Keratinocyte (primary cell): ENCODE data around the gene RBM3. TPM values are rescaled to one million over a fixed set of nuclear protein-coding genes. Genes with fewer than 3 reads are reported as not detected.

ENCODE experiments used
- DNase-seq: peaks from one replicate; pipeline ENCODE4 v3.0.0-alpha.2; 2011; ENCODE audit warnings: low read depth, missing footprints, low spot score
- FAIRE-seq: peaks from 2 replicates; lab custom pipeline; 2011; peaks lifted over from hg19 to GRCh38; lab: Jason Lieb, UNC
- H2AFZ ChIP-seq: 2 replicates; pipeline ENCODE4 v1.6.0; 2012; ENCODE audit warnings: low read length, control low read depth, inconsistent platforms; ENCODE audit not compliant: control insufficient read depth
- H3K27ac ChIP-seq: 2 replicates; pipeline ENCODE4 v1.5.1; 2011; ENCODE audit warnings: low read length; ENCODE audit not compliant: control insufficient read depth, insufficient read depth
- H3K27me3 ChIP-seq: 3 replicates; pipeline ENCODE4 v1.6.0; 2011; ENCODE audit warnings: low read length; ENCODE audit not compliant: control insufficient read depth, insufficient read depth; ENCODE audit errors: extremely low read depth
- H3K36me3 ChIP-seq, 2 experiments: 2 replicates in 1 of 2; 3 replicates in 1 of 2; pipeline ENCODE4 v1.5.1; 2011; ENCODE audit warnings: low read length in 2 of 2, mild to moderate bottlenecking in 1 of 2; ENCODE audit not compliant: control insufficient read depth in 2 of 2, insufficient read depth in 2 of 2; ENCODE audit errors: extremely low read depth in 1 of 2
- H3K4me1 ChIP-seq: 3 replicates; pipeline ENCODE4 v1.5.1; 2011; ENCODE audit warnings: low read length; ENCODE audit not compliant: control insufficient read depth, insufficient read depth; ENCODE audit errors: extremely low read depth
- H3K4me2 ChIP-seq: 3 replicates; pipeline ENCODE4 v1.6.0; 2011; ENCODE audit warnings: low read depth, low read length; ENCODE audit not compliant: control insufficient read depth, insufficient read depth; ENCODE audit errors: extremely low read depth
- H3K4me3 ChIP-seq, 3 experiments: fragments of 200-600 bp in 1 of 3; sonication (generic) in 1 of 3; 2 replicates in 2 of 3; 3 replicates in 1 of 3; pipeline ENCODE4 v1.5.1; 2011 to 2016; ENCODE audit warnings: low read length in 3 of 3, mild to moderate bottlenecking in 3 of 3, control low read depth in 2 of 3, inconsistent platforms in 1 of 3, low read depth in 1 of 3, mixed read lengths in 1 of 3, mixed run types in 1 of 3, moderate library complexity in 1 of 3; ENCODE audit not compliant: control insufficient read depth in 2 of 3, insufficient read depth in 2 of 3; ENCODE audit errors: extremely low read depth in 1 of 3
- H3K79me2 ChIP-seq: 2 replicates; pipeline ENCODE4 v1.6.0; 2012; ENCODE audit warnings: low read length; ENCODE audit not compliant: control insufficient read depth, insufficient read depth
- H3K9ac ChIP-seq: 3 replicates; pipeline ENCODE4 v1.6.0; 2011; ENCODE audit warnings: low read length; ENCODE audit not compliant: control insufficient read depth, insufficient read depth; ENCODE audit errors: extremely low read depth
- H3K9me1 ChIP-seq: 3 replicates; pipeline ENCODE4 v1.6.0; 2011; ENCODE audit warnings: low read length; ENCODE audit not compliant: control insufficient read depth, insufficient read depth; ENCODE audit errors: extremely low read depth
- H3K9me3 ChIP-seq: 2 replicates; pipeline ENCODE4 v1.5.1; 2012; ENCODE audit warnings: low read depth, low read length; ENCODE audit not compliant: control insufficient read depth
- H4K20me1 ChIP-seq: 3 replicates; pipeline ENCODE4 v1.6.0; 2011; ENCODE audit warnings: low read length; ENCODE audit not compliant: control insufficient read depth, insufficient read depth; ENCODE audit errors: extremely low read depth
- EZH2 ChIP-seq: IDR thresholded peaks from one replicate; pipeline ENCODE4 v1.6.1; 2012; ENCODE audit warnings: inconsistent platforms, mild to moderate bottlenecking, low read length, moderate library complexity
- dilution Hi-C: fragments of 300-500 bp; cut with MboI; formaldehyde crosslinking; loops from one replicate; pipeline ENCODE4 v1.7.0; 2020; ENCODE audit warnings: low sequenced_read_pairs; ENCODE audit not compliant: extremely low pct_ligation_motif_present
- polyA plus RNA-seq, 5 experiments: library from polyadenylated mRNA; depleted of rRNA in 3 of 5; stranded (reverse) in 3 of 5; stranded (forward) in 1 of 5; unstranded in 1 of 5; fragments of >200 nt; gene quantifications; 1 replicate in 1 of 5; 2 replicates in 3 of 5; 3 replicates in 1 of 5; pipeline versions ENCODE4 v1.2.1 to v1.2.3, GENCODE V29; 2011 to 2012; ENCODE audit warnings: missing spikeins in 2 of 5, low read depth in 1 of 5, low replicate concordance in 1 of 5
- TF ChIP-seq, protein P1 (sequence below), 3 experiments: IDR thresholded peaks in 1 of 3; conservative IDR thresholded peaks in 1 of 3; optimal IDR thresholded peaks in 1 of 3; 2 replicates in 2 of 3; 3 replicates in 1 of 3; pipeline versions ENCODE3 to v1.5.1; 2011; ENCODE audit warnings: low read length in 3 of 3, mild to moderate bottlenecking in 3 of 3, moderate library complexity in 2 of 3, control low read depth in 1 of 3, inconsistent platforms in 1 of 3; ENCODE audit not compliant: insufficient read depth in 2 of 3; ENCODE audit errors: extremely low read depth in 1 of 3

RBM3 gene
- polyA plus RNA-seq, 1 donor (not counting 4 experiments of a cell fraction or from before 2014, with no cell fraction given) = 327 TPM

DNA sequence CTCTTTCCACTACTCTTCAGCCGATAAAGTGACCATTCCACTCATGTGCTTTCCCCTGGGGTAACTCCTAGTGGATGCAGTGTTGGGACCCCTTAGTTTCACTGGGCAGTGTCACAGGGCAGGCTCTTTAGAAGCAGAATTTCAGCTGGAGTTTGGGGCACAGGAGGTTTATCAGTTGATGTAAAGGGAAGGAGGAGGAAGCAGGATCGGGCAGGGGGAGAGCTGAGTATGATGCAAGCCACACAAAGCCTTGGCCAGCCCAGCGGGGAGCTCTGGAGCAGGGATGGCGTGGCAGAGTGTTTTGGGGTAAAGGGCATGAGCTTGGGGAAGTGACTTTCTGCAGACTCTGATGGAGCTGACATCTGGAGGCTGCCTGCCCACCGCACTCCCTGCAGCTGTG, 42.3 kb downstream of the RBM3 start:
- dilution Hi-C loops = no loop called here
- Histone ChIP-seq H3K36me3 (no peaks in the 10 kb centered on the region), H3K79me2 (no peaks in the 10 kb centered on the region), H3K9me3 (no peaks in the 10 kb centered on the region), H3K27ac (no peak overlapping the region), H3K9me1 (no peaks in the 10 kb centered on the region), H4K20me1 (no peaks in the 10 kb centered on the region), H3K4me3 (no peak overlapping the region), H3K4me2 (no peak overlapping the region), H3K9ac (no peak overlapping the region), H2AFZ (no peak overlapping the region), H3K27me3 (no peaks in the 10 kb centered on the region), H3K4me1 (no peaks in the 10 kb centered on the region)
- FAIRE-seq (no peak), DNase-seq (no peak)
- TF ChIP-seq, protein P1, sequence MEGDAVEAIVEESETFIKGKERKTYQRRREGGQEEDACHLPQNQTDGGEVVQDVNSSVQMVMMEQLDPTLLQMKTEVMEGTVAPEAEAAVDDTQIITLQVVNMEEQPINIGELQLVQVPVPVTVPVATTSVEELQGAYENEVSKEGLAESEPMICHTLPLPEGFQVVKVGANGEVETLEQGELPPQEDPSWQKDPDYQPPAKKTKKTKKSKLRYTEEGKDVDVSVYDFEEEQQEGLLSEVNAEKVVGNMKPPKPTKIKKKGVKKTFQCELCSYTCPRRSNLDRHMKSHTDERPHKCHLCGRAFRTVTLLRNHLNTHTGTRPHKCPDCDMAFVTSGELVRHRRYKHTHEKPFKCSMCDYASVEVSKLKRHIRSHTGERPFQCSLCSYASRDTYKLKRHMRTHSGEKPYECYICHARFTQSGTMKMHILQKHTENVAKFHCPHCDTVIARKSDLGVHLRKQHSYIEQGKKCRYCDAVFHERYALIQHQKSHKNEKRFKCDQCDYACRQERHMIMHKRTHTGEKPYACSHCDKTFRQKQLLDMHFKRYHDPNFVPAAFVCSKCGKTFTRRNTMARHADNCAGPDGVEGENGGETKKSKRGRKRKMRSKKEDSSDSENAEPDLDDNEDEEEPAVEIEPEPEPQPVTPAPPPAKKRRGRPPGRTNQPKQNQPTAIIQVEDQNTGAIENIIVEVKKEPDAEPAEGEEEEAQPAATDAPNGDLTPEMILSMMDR (optimal IDR thresholded peaks at IDR 0.05 in 1 of 3, IDR thresholded peaks at IDR 0.05 in 1 of 3, conservative IDR thresholded peaks at IDR 0.05 in 1 of 3; ENCODE audit: extremely low read depth in 1 of 3, insufficient read depth in 2 of 3, low read length in 3 of 3) = no peak
- no peak for TF ChIP-seq EZH2

DNA sequence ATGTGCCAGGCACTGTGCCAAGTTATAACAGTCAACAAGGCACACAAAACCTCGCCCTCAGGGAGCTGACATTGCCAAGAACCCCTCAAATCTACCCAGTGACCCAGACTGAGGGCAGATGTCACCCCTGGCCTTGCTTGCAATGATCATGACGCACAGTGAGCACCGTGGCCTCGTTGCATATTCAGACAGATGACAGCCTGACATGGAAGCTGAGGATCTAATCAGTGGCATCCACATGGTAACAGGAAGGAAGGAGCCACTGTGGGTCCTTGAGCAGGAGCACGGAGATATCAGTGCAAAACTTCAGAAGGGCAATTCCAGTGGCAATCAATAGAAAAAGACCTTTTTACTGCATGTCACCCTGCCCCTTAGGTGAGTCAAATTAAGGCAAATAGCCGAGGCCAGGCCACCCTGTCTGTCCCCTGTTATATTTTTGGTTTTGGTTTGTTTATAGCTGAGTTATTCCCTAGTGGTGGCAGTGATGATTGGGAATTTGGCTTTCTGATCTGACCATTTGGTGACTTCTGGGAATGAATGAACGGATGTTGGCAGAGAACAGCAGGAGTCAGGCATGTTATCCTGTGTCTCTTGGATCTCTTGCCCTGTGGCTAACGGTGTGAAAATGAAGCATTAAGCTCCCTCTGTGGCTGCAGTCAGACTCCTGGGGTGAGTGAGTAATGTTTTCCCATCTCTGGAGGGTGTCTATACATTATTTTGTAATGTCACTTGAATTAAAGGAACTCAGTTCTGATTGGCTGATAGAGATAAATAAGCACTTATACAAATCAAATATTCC, 43.5 kb downstream of the RBM3 start:
- Histone ChIP-seq H3K9me3 (no peaks in the 10 kb centered on the region), H3K36me3 (no peaks in the 10 kb centered on the region), H3K9ac (no peak overlapping the region), H4K20me1 (no peaks in the 10 kb centered on the region), H3K9me1 (no peaks in the 10 kb centered on the region), H3K4me3 (no peak overlapping the region), H3K27me3 (no peaks in the 10 kb centered on the region), H2AFZ (no peak overlapping the region), H3K4me1 (no peaks in the 10 kb centered on the region), H3K4me2 (no peak overlapping the region), H3K79me2 (no peaks in the 10 kb centered on the region), H3K27ac (no peak overlapping the region)
- no peak for DNase-seq
- dilution Hi-C loops = no loop called here
- no peak for FAIRE-seq
- no peak for TF ChIP-seq EZH2
- TF ChIP-seq, protein P1 (optimal IDR thresholded peaks at IDR 0.05 in 1 of 3, IDR thresholded peaks at IDR 0.05 in 1 of 3, conservative IDR thresholded peaks at IDR 0.05 in 1 of 3; ENCODE audit: extremely low read depth in 1 of 3, insufficient read depth in 2 of 3, low read length in 3 of 3) = no peak
